ENCODE data around the gene KEL.

Gene KEL

GRCh38 chr7:142940966-142941535 lies 21.1 kb downstream of the KEL start:
- H3K36me3 ChIP-seq (ENCODE audit: control insufficient read depth, insufficient read depth, low read length) = no peaks in the 10 kb centered on the region
- no peak overlapping the region for H3K4me3 ChIP-seq (replicated peaks; ENCODE audit: low read depth, low read length)
- no peaks in the 10 kb centered on the region for H3K27me3 ChIP-seq (replicated peaks; ENCODE audit: control insufficient read depth, insufficient read depth, low read length)
- DNase-seq (ENCODE audit: extremely low read depth, insufficient read length) = no peak
- no peak for TF ChIP-seq CTCF (IDR thresholded peaks at IDR 0.05; ENCODE audit: insufficient read depth, low read length, poor library complexity, severe bottlenecking)

- peak; percentile 58 for TF ChIP-seq CTCF (IDR thresholded peaks at IDR 0.05; ENCODE audit: insufficient read depth, low read length, poor library complexity, severe bottlenecking)
- H3K27me3 ChIP-seq (replicated peaks; ENCODE audit: control insufficient read depth, insufficient read depth, low read length) = no peaks in the 10 kb centered on the region
Observed at GRCh38 chr7:142939226-142939910, 22.8 kb downstream of the KEL start, which contains the start of gene LLCFC1. Gene LLCFC1, plus strand, starts transcription at chr7:142939484. Its CDS starts 138 bp downstream, at chr7:142939622.

GRCh38 chr7:142938611-142939010 lies 23.6 kb downstream of the KEL start:
- Histone ChIP-seq H3K4me3 (replicated peaks; ENCODE audit: low read depth, low read length) (no peak overlapping the region), H3K36me3 (ENCODE audit: control insufficient read depth, insufficient read depth, low read length) (no peaks in the 10 kb centered on the region), H3K27me3 (replicated peaks; ENCODE audit: control insufficient read depth, insufficient read depth, low read length) (no peaks in the 10 kb centered on the region)
- no peak for TF ChIP-seq CTCF (IDR thresholded peaks at IDR 0.05; ENCODE audit: insufficient read depth, low read length, poor library complexity, severe bottlenecking)
- DNase-seq (ENCODE audit: extremely low read depth, insufficient read length) = no peak

More at GRCh38 chr7:142939226-142939910, 22.8 kb downstream of the KEL start, which contains the start of gene LLCFC1:
- DNase-seq (ENCODE audit: extremely low read depth, insufficient read length) = no peak
- no peaks in the 10 kb centered on the region for H3K36me3 ChIP-seq (ENCODE audit: control insufficient read depth, insufficient read depth, low read length)
- H3K4me3 ChIP-seq (replicated peaks; ENCODE audit: low read depth, low read length) = no peak within 1 kb of the TSS

GRCh38 chr7:142935941-142936565 lies 26.1 kb downstream of the KEL start:
- TF ChIP-seq CTCF (IDR thresholded peaks at IDR 0.05; ENCODE audit: insufficient read depth, low read length, poor library complexity, severe bottlenecking) = no peak
- no peak for DNase-seq (ENCODE audit: extremely low read depth, insufficient read length)

GRCh38 chr7:142934056-142934455 lies 28.1 kb downstream of the KEL start:
- no peaks in the 10 kb centered on the region for H3K27me3 ChIP-seq (replicated peaks; ENCODE audit: control insufficient read depth, insufficient read depth, low read length)
- H3K36me3 ChIP-seq (ENCODE audit: control insufficient read depth, insufficient read depth, low read length) = no peaks in the 10 kb centered on the region
- no peak for DNase-seq (ENCODE audit: extremely low read depth, insufficient read length)
- TF ChIP-seq CTCF (IDR thresholded peaks at IDR 0.05; ENCODE audit: insufficient read depth, low read length, poor library complexity, severe bottlenecking) = no peak
- no peak overlapping the region for H3K4me3 ChIP-seq (replicated peaks; ENCODE audit: low read depth, low read length)

More at GRCh38 chr7:142935941-142936565, 26.1 kb downstream of the KEL start:
- Histone ChIP-seq H3K4me3 (replicated peaks; ENCODE audit: low read depth, low read length) (no peak overlapping the region), H3K36me3 (ENCODE audit: control insufficient read depth, insufficient read depth, low read length) (no peaks in the 10 kb centered on the region), H3K27me3 (replicated peaks; ENCODE audit: control insufficient read depth, insufficient read depth, low read length) (no peaks in the 10 kb centered on the region)

All from GM06990 (cell line).